OCI-LY7 (cell line): ENCODE data around the gene UQCRQ. TPM values are rescaled to one million over a fixed set of nuclear protein-coding genes. Genes with fewer than 3 reads are reported as not detected.

Experiments used
- BruUV-seq: library from RNA; stranded (reverse); fragments of 400-500 nt; replicated peaks from 2 replicates; lab custom pipeline; 2021; lab: Mats Ljungman, UMichigan
- CTCF ChIA-PET: fragments of 300-600 bp; sonication (Branson Sonifier 250); formaldehyde crosslinking; loops from one replicate; lab custom pipeline; 2022; ENCODE audit warnings: antibody characterized with exemption; ENCODE audit not compliant: unreplicated experiment; lab: Charles Lee
- POLR2A ChIA-PET: fragments of 300-600 bp; sonication (Branson Sonifier 250); formaldehyde crosslinking; loops from one replicate; lab custom pipeline; 2022; ENCODE audit warnings: antibody characterized with exemption; lab: Charles Lee
- DNase-seq: peaks from one replicate; pipeline ENCODE4 v3.0.0-alpha.2; 2015; ENCODE audit warnings: low spot score
- H2AFZ ChIP-seq: fragments of 200-600 bp; sonication (generic), shearing (Covaris generic); 2 replicates; pipeline ENCODE4 v1.6.1; 2014; ENCODE audit warnings: mild to moderate bottlenecking, antibody characterized with exemption, low read length, moderate library complexity
- H3K27ac ChIP-seq: fragments of 200-600 bp; sonication (generic); 2 replicates; pipeline ENCODE4 v1.5.1; 2014; ENCODE audit warnings: mixed run types, low read depth, mild to moderate bottlenecking, moderate library complexity, low read length, inconsistent platforms; ENCODE audit not compliant: poor library complexity, severe bottlenecking
- H3K36me3 ChIP-seq: fragments of 200-600 bp; sonication (generic); 2 replicates; pipeline ENCODE4 v1.6.1; 2014; ENCODE audit warnings: mild to moderate bottlenecking, antibody characterized with exemption, low read length, moderate library complexity, mixed read lengths; ENCODE audit not compliant: insufficient read depth
- H3K4me1 ChIP-seq: fragments of 200-600 bp; sonication (generic); 2 replicates; pipeline ENCODE4 v1.5.1; 2014; ENCODE audit warnings: mild to moderate bottlenecking, low read length; ENCODE audit not compliant: insufficient read depth, poor library complexity, severe bottlenecking
- H3K4me2 ChIP-seq: fragments of 200-600 bp; sonication (generic); 2 replicates; pipeline ENCODE4 v1.6.1; 2014; ENCODE audit warnings: mild to moderate bottlenecking, low read length
- H3K4me3 ChIP-seq: fragments of 200-600 bp; sonication (generic); 2 replicates; pipeline ENCODE4 v1.5.1; 2014; ENCODE audit warnings: mild to moderate bottlenecking, low read depth, low read length; ENCODE audit not compliant: poor library complexity, severe bottlenecking
- H3K79me2 ChIP-seq: fragments of 200-600 bp; sonication (generic); 2 replicates; pipeline ENCODE4 v1.6.1; 2016; ENCODE audit warnings: low read depth, mild to moderate bottlenecking, low read length, moderate library complexity, mixed read lengths; ENCODE audit not compliant: insufficient read depth
- H3K9me2 ChIP-seq: fragments of 200-600 bp; sonication (generic); 2 replicates; pipeline ENCODE4 v1.6.1; 2016; ENCODE audit warnings: mild to moderate bottlenecking, low read length, mixed read lengths; ENCODE audit not compliant: insufficient read depth
- H3K9me3 ChIP-seq: fragments of 200-600 bp; sonication (generic); 2 replicates; pipeline ENCODE4 v1.6.1; 2014; ENCODE audit warnings: mild to moderate bottlenecking, mixed run types, low read length, mixed read lengths
- H4K20me1 ChIP-seq: fragments of 200-600 bp; sonication (generic); 2 replicates; pipeline ENCODE4 v1.6.1; 2014; ENCODE audit warnings: mild to moderate bottlenecking, antibody characterized with exemption, low read length, moderate library complexity, mixed read lengths; ENCODE audit not compliant: insufficient read depth
- EZH2phosphoT487 ChIP-seq: fragments of 200-600 bp; sonication (generic); IDR thresholded peaks from 2 replicates; pipeline ENCODE4 v1.6.1; 2018; ENCODE audit warnings: low read depth, borderline replicate concordance, mild to moderate bottlenecking, mixed run types, antibody characterized with exemption, low read length, moderate library complexity, mixed read lengths
- intact Hi-C: fragments of 100-400 bp; cut with micrococcal nuclease; formaldehyde crosslinking; loops from one replicate; pipeline ENCODE4 v1.10.0; 2022; ENCODE audit not compliant: unreplicated experiment
- total RNA-seq, 2 experiments: library from RNA; depleted of rRNA in 1 of 2; stranded (reverse); fragments of >200 nt in 1 of 2; shearing (Covaris generic) in 1 of 2; gene quantifications; 2 replicates each; pipeline ENCODE4 v1.2.3, GENCODE V29; 2014 to 2022
- TF ChIP-seq, protein P1 (sequence below): fragments of 200-600 bp; sonication (generic); conservative IDR thresholded peaks from 2 replicates; pipeline ENCODE4 v1.5.1; 2014; ENCODE audit warnings: mild to moderate bottlenecking, antibody characterized with exemption, low read length, moderate library complexity, mixed read lengths

UQCRQ gene
- total RNA-seq, 2 experiments from 2014 or later, result 140 to 310 TPM

DNA sequence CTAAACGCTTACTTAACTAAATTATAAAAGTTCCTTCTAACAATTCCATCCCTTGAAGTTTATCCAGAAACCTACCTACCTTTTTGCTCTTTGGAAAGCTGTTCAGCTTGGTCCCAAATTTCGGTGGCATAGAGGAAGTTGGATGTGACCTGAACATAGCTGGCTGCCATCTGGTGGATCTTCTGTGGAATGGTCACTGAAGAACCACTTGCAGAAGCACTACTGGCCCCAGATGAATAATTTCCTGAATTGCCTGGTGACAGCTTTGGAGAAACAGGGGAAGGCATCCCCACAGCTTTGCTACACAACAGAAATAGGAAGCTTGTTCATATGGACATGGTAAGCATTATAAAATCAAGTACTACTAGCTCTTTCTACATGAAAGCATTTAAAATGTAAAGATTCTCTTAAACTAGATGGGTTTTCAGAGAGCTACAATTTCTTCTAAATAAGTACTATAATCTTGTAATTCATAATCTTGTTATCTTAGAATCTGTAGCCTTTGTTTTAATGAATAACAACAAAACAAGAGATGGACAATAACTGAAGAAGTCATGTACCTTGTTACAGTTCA is 16.9 kb downstream of the UQCRQ start:
- ChIA-PET POLR2A (interaction anchor here (0.5 to 0.7 kb wide), 5 partner anchors 45 to 382 kb away, joined by 3 read pairs; no protein-coding TSS in a partner anchor), CTCF (interaction anchor here (0.6 to 1.2 kb wide), 2 partner anchors 35 to 55 kb away, joined by 3 to 5 read pairs; no protein-coding TSS in a partner anchor)
- Histone ChIP-seq H3K79me2 (no peaks in the 10 kb centered on the region), H3K27ac (no peak overlapping the region), H4K20me1 (no peaks in the 10 kb centered on the region), H3K9me3 (no peaks in the 10 kb centered on the region), H3K4me2 (no peak overlapping the region), H3K9me2 (no peaks in the 10 kb centered on the region), H3K36me3 (peaks cover 97% of the 10 kb centered on the region), H2AFZ (no peak overlapping the region), H3K4me1 (peaks cover 5% of the 10 kb centered on the region), H3K4me3 (no peak overlapping the region)
- intact Hi-C loops, result loop anchor here (5.0 kb wide), 1 partner anchor 51 kb away; the partner anchor contains the start of gene SHROOM1
- TF ChIP-seq EZH2phosphoT487, result no peak
- TF ChIP-seq, protein P1, sequence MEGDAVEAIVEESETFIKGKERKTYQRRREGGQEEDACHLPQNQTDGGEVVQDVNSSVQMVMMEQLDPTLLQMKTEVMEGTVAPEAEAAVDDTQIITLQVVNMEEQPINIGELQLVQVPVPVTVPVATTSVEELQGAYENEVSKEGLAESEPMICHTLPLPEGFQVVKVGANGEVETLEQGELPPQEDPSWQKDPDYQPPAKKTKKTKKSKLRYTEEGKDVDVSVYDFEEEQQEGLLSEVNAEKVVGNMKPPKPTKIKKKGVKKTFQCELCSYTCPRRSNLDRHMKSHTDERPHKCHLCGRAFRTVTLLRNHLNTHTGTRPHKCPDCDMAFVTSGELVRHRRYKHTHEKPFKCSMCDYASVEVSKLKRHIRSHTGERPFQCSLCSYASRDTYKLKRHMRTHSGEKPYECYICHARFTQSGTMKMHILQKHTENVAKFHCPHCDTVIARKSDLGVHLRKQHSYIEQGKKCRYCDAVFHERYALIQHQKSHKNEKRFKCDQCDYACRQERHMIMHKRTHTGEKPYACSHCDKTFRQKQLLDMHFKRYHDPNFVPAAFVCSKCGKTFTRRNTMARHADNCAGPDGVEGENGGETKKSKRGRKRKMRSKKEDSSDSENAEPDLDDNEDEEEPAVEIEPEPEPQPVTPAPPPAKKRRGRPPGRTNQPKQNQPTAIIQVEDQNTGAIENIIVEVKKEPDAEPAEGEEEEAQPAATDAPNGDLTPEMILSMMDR, result peak; percentile 85
- no TSS peak for BruUV-seq
- peak; percentile 60 for DNase-seq

DNA sequence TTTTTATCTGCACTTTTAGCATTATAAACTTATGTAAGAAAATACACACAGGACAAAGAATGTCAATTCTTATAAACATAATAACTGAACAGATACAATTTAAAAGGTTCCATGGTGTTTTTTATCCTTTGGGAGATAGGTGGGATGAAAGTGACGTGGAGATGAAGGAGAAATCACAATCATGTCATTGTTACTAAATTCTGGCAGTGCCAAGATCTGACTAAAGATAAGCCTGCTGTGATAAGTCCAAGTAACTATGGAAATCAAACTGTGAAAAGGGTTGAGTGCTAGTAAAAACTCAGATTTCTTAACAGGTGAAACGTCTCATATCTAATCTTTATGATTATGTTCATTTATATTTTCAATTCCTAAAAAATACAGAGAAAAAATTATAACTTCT is 18.1 kb downstream of the UQCRQ start:
- ChIA-PET POLR2A (no interaction called here), CTCF (no interaction called here)
- Histone ChIP-seq H3K36me3 (peaks cover 97% of the 10 kb centered on the region), H3K4me1 (peaks cover 5% of the 10 kb centered on the region), H4K20me1 (no peaks in the 10 kb centered on the region), H3K79me2 (no peaks in the 10 kb centered on the region), H3K4me2 (no peak overlapping the region), H3K4me3 (no peak overlapping the region), H3K9me2 (no peaks in the 10 kb centered on the region), H3K9me3 (no peaks in the 10 kb centered on the region), H3K27ac (no peak overlapping the region), H2AFZ (no peak overlapping the region)
- intact Hi-C loops, result loop anchor here (5.0 kb wide), 1 partner anchor 52 kb away; the partner anchor contains the start of gene SHROOM1
- TF ChIP-seq, protein P1, result no peak
- no peak for TF ChIP-seq EZH2phosphoT487
- no TSS peak for BruUV-seq
- DNase-seq, result no peak
